GM23248 (cell line): ENCODE measurements around the gene TARS1. TPM values are rescaled to one million over a fixed set of nuclear protein-coding genes. Genes with fewer than 3 reads are reported as not detected.
A peak's percentile ranks its signal among the peaks of the same experiment; 100 is the strongest.

Source experiments
- DNase-seq: peaks from one replicate; pipeline ENCODE4 v3.0.0-alpha.2; 2015
- H2AFZ ChIP-seq: fragments of 200-600 bp; sonication (generic); 2 replicates; pipeline ENCODE4 v1.6.1; 2016; ENCODE audit warnings: antibody characterized with exemption
- H3F3A ChIP-seq: fragments of 200-600 bp; sonication (generic); 2 replicates; pipeline ENCODE4 v1.6.1; 2016; ENCODE audit warnings: mild to moderate bottlenecking, antibody characterized with exemption, mixed run types; ENCODE audit not compliant: insufficient read depth
- H3K27ac ChIP-seq: fragments of 200-600 bp; sonication (generic); 2 replicates; pipeline ENCODE4 v1.5.1; 2016; ENCODE audit warnings: mild to moderate bottlenecking
- H3K27me3 ChIP-seq: fragments of 200-600 bp; sonication (generic); replicated peaks from 2 replicates; pipeline ENCODE4 v1.6.1; 2016; ENCODE audit warnings: mild to moderate bottlenecking; ENCODE audit not compliant: insufficient read depth
- H3K36me3 ChIP-seq: fragments of 200-600 bp; sonication (generic); 2 replicates; pipeline ENCODE4 v1.6.1; 2016; ENCODE audit warnings: low read depth, mild to moderate bottlenecking
- H3K4me1 ChIP-seq: fragments of 200-600 bp; sonication (generic); 2 replicates; pipeline ENCODE4 v1.6.1; 2016; ENCODE audit warnings: mild to moderate bottlenecking; ENCODE audit not compliant: insufficient read depth
- H3K4me2 ChIP-seq: fragments of 200-600 bp; sonication (generic); one replicate; pipeline ENCODE4 v1.6.1; 2016; ENCODE audit warnings: mild to moderate bottlenecking; ENCODE audit not compliant: unreplicated experiment
- H3K4me3 ChIP-seq: fragments of 200-600 bp; sonication (generic); 2 replicates; pipeline ENCODE4 v1.5.1; 2016; ENCODE audit warnings: mild to moderate bottlenecking
- H3K79me2 ChIP-seq: fragments of 200-600 bp; sonication (generic); 2 replicates; pipeline ENCODE4 v1.6.1; 2016; ENCODE audit warnings: mild to moderate bottlenecking; ENCODE audit not compliant: insufficient read depth
- H3K9ac ChIP-seq: fragments of 200-600 bp; sonication (generic); 2 replicates; pipeline ENCODE4 v1.6.1; 2016; ENCODE audit warnings: mild to moderate bottlenecking
- H3K9me2 ChIP-seq: fragments of 200-600 bp; sonication (generic); 2 replicates; pipeline ENCODE4 v1.6.1; 2016; ENCODE audit warnings: mixed run types, mild to moderate bottlenecking, moderate library complexity; ENCODE audit not compliant: insufficient read depth
- H3K9me3 ChIP-seq: fragments of 200-600 bp; sonication (generic); one replicate; pipeline ENCODE4 v1.6.1; 2017; ENCODE audit warnings: low read depth
- H4K20me1 ChIP-seq: fragments of 200-600 bp; sonication (generic); 2 replicates; pipeline ENCODE4 v1.6.0; 2016; ENCODE audit not compliant: insufficient read depth
- EZH2 ChIP-seq: fragments of 200-600 bp; sonication (generic); IDR thresholded peaks from 2 replicates; pipeline ENCODE4 v1.6.1; 2018; ENCODE audit warnings: antibody characterized with exemption, mild to moderate bottlenecking; ENCODE audit not compliant: insufficient read depth, poor library complexity, severe bottlenecking
- EZH2phosphoT487 ChIP-seq: fragments of 200-600 bp; sonication (generic); IDR thresholded peaks from 2 replicates; pipeline ENCODE4 v1.6.1; 2018; ENCODE audit warnings: antibody characterized with exemption, moderate library complexity, mild to moderate bottlenecking, low read depth; ENCODE audit not compliant: insufficient read depth
- WGBS, 2 experiments: methylation state at CpG; one replicate each; pipeline ENCODE4 v1.1.6; 2015 to 2017; ENCODE audit warnings: low lambda C conversion rate in 2 of 2, low coverage in 1 of 2; ENCODE audit errors: missing lambda C conversion rate in 2 of 2; 5-methylcytosine and 5-hydroxymethylcytosine counted together
- in situ Hi-C: fragments of 300-500 bp; cut with MboI; formaldehyde crosslinking; loops from 2 replicates; pipeline ENCODE4 v1.15.0; 2020
- polyA plus RNA-seq: library from polyadenylated mRNA; unstranded; fragments of >200 nt; fragmentation: Nextera tagmentation; extraction: Ambion mirVana; gene quantifications from 2 replicates; pipeline ENCODE4 v1.2.1, GENCODE V29; 2016
- total RNA-seq: library from RNA; depleted of rRNA; stranded (reverse); fragments of >200 nt; shearing (Covaris generic); gene quantifications from 2 replicates; pipeline ENCODE4 v1.2.3, GENCODE V29; 2014

TARS1 gene
- total and polyA plus RNA-seq, 2 experiments from 2014 or later: 244 to 268 TPM

- no peaks in the 10 kb centered on the region for H3K79me2 ChIP-seq
- H3K4me2 ChIP-seq: no peak overlapping the region
- H3K36me3 ChIP-seq: no peaks in the 10 kb centered on the region
- H3K4me1 ChIP-seq: peaks cover 13% of the 10 kb centered on the region
- no peak for TF ChIP-seq EZH2phosphoT487
- no peak for TF ChIP-seq EZH2
- H3K4me3 ChIP-seq: no peak overlapping the region
- H4K20me1 ChIP-seq: no peaks in the 10 kb centered on the region
- H3F3A ChIP-seq: 0 out of 2 replicates have a peak, but pooled peaks cover 5% of the 10 kb centered on the region
- WGBS, 2 experiments: 96% methylated on average over 1 of the region's 1 CpG
- H3K9me2 ChIP-seq: no peaks in the 10 kb centered on the region
- no peak overlapping the region for H2AFZ ChIP-seq
- no peak overlapping the region for H3K27ac ChIP-seq
- in situ Hi-C loops: loop anchor here (25.0 kb wide), 2 partner anchors 224 to 474 kb away; no protein-coding TSS in a partner anchor
- H3K9ac ChIP-seq: no peak overlapping the region
- DNase-seq: no peak
- H3K9me3 ChIP-seq: no peaks in the 10 kb centered on the region
- no peaks in the 10 kb centered on the region for H3K27me3 ChIP-seq
These were observed 29.3 kb upstream of the TARS1 start for GRCh38 chr5:33411498-33411897.

- peaks cover 17% of the 10 kb centered on the region for H3K4me1 ChIP-seq
- in situ Hi-C loops: loop anchor here (25.0 kb wide), 2 partner anchors 229 to 479 kb away; no protein-coding TSS in a partner anchor
- no peak for DNase-seq
- no peaks in the 10 kb centered on the region for H3K9me3 ChIP-seq
- no peaks in the 10 kb centered on the region for H4K20me1 ChIP-seq
- H3K9ac ChIP-seq: no peak overlapping the region
- H3F3A ChIP-seq: no peaks in the 10 kb centered on the region
- H3K27me3 ChIP-seq: no peaks in the 10 kb centered on the region
- no peak overlapping the region for H3K27ac ChIP-seq
- WGBS, 2 experiments: 93 to 98% methylated on average over 4 of the region's 4 CpGs
- H2AFZ ChIP-seq: no peak overlapping the region
- no peak for TF ChIP-seq EZH2
- no peak for TF ChIP-seq EZH2phosphoT487
- H3K79me2 ChIP-seq: no peaks in the 10 kb centered on the region
- no peak overlapping the region for H3K4me2 ChIP-seq
- no peak overlapping the region for H3K4me3 ChIP-seq
- H3K9me2 ChIP-seq: no peaks in the 10 kb centered on the region
- H3K36me3 ChIP-seq: no peaks in the 10 kb centered on the region
These were observed 24.9 kb upstream of the TARS1 start for GRCh38 chr5:33415811-33416354.

GRCh38 chr5:33417632-33418031 lies 23.1 kb upstream of the TARS1 start:
- Histone ChIP-seq H3K36me3 (no peaks in the 10 kb centered on the region), H3K4me3 (no peak overlapping the region), H3K9me2 (no peaks in the 10 kb centered on the region), H3F3A (0 out of 2 replicates have a peak, but pooled peaks cover 4% of the 10 kb centered on the region), H3K4me1 (peaks cover 27% of the 10 kb centered on the region), H3K9me3 (no peaks in the 10 kb centered on the region), H3K27me3 (no peaks in the 10 kb centered on the region), H3K79me2 (no peaks in the 10 kb centered on the region), H4K20me1 (no peaks in the 10 kb centered on the region), H3K9ac (no peak overlapping the region), H3K4me2 (no peak overlapping the region), H2AFZ (no peak overlapping the region), H3K27ac (0 out of 2 replicates have a peak overlapping the region, but pooled peaks have one; percentile 51)
- DNase-seq: no peak
- TF ChIP-seq EZH2 (no peak), EZH2phosphoT487 (no peak)
- in situ Hi-C loops: loop anchor here (25.0 kb wide), 2 partner anchors 230 to 480 kb away; no protein-coding TSS in a partner anchor

DNA sequence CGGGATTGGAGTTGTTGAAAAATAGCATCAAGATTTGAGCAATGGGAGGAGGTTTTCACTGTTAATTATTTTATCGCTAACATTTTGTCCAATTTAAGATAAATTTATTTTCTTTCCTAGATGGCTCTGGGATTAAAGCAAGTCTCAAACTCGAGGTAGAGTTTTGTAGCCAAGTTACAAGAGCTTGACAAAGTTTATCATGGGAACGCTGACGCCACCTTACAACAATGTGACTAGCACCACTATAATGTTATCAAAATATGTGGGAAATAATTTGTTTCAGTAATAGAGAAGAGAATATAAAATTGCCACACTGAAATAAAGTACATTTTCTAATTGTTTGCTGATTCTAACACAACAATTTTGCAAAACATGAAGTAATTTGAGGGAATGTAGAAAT lies 19.8 kb upstream of the TARS1 start:
- Histone ChIP-seq H3K27me3 (no peaks in the 10 kb centered on the region), H3K9me3 (no peaks in the 10 kb centered on the region), H3K79me2 (no peaks in the 10 kb centered on the region), H2AFZ (no peak overlapping the region), H3K27ac (no peak overlapping the region), H3K9me2 (no peaks in the 10 kb centered on the region), H4K20me1 (no peaks in the 10 kb centered on the region), H3K4me3 (no peak overlapping the region), H3F3A (0 out of 2 replicates have a peak, but pooled peaks cover 4% of the 10 kb centered on the region), H3K36me3 (no peaks in the 10 kb centered on the region), H3K9ac (no peak overlapping the region), H3K4me2 (no peak overlapping the region), H3K4me1 (peaks cover 35% of the 10 kb centered on the region)
- TF ChIP-seq EZH2 (no peak), EZH2phosphoT487 (no peak)
- in situ Hi-C loops: loop anchor here (10.0 to 25.0 kb wide), 3 partner anchors 234 to 706 kb away; partner anchors contain the start of gene NPR3
- DNase-seq: no peak
- 67 to 70% methylated on average over 5 of the region's 5 CpGs for WGBS, 2 experiments

DNA sequence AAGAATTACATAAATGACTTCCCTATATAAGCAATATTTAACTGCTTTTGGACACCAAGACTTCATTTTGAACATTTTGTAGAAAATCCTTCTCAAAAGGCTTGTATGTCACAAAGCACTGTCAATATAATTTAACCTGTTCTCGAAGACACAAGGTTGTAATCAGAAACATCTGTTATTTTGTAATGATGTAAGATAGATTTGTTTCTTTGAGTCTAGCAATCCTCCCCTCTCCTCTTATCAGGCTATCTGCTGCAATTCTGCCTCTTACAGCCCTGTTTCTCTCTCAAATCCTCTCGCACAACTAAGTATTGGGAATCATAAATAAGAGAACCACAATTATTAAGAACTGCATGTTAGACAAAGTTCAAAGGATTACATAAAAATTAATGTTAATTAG lies 18.6 kb upstream of the TARS1 start:
- Histone ChIP-seq H4K20me1 (no peaks in the 10 kb centered on the region), H3K9me2 (no peaks in the 10 kb centered on the region), H3K4me3 (no peak overlapping the region), H3K27me3 (no peaks in the 10 kb centered on the region), H3F3A (0 out of 2 replicates have a peak, but pooled peaks cover 4% of the 10 kb centered on the region), H3K4me1 (peaks cover 35% of the 10 kb centered on the region), H3K4me2 (peak overlapping the region; percentile 43), H3K27ac (no peak overlapping the region), H3K79me2 (no peaks in the 10 kb centered on the region), H3K9ac (peak overlapping the region; percentile 23), H3K9me3 (no peaks in the 10 kb centered on the region), H3K36me3 (no peaks in the 10 kb centered on the region), H2AFZ (peak overlapping the region; percentile 45)
- TF ChIP-seq EZH2phosphoT487 (no peak), EZH2 (no peak)
- DNase-seq: no peak
- 70 to 81% methylated on average over 2 of the region's 2 CpGs for WGBS, 2 experiments
- in situ Hi-C loops: loop anchor here (10.0 to 25.0 kb wide), 3 partner anchors 235 to 707 kb away; partner anchors contain the start of gene NPR3
